Stimulated activated CD4-positive, alpha-beta T cell treated with anti-CD3 and anti-CD28 coated beads, Interleukin-1b, Interleukin-23, amount 100 ng/mL, for 48 hours (primary cell): ENCODE measurements around the gene POLN.
"Not testable (repeated sequence)": the region's sequence is repeated elsewhere in the genome, so short reads cannot be mapped to it uniquely, and the experiment has no call there.

Experiments
- DNase-seq: peaks from one replicate; pipeline ENCODE4 v3.0.0-alpha.2; 2020

POLN gene

GRCh38 chr4:2212831-2213230 lies 29.1 kb downstream of the POLN start:
- no peak for DNase-seq

DNA sequence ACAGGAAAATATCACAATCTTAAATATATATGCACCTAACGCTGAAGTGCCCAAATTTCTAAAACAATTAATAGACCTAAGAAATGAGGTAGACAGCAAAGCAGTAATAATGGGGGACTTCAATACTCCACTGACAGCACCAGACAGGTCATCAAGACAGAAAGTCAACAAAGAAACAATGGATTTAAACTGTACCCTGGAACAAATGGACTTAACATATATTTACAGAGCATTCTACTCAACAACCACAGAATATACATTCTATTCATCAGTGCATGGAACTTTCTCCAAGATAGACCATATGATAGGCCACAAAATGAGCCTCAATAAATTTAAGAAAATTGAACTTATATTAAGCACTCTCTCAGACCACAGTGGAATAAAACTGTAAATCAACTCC lies 39.1 kb downstream of the POLN start:
- DNase-seq: not testable (repeated sequence)

DNA sequence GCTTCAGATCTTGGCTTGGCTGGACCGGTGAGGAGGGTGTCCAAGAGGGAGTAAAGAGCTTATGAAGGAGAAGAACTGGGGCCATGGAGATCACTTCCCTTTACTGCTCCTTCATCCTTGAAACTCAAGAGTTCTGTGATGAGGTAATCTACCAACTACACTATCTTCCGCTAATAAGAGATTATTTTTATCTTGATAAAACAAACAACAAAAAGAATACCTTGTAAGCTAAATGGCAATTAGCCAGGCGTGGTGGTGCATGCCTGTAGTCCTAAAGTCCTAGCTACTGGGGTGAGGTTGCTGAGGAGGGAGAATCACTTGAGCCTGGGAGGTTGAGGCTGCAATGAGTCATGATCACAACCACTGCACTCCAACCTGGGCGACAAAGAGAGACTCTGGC lies 47.4 kb downstream of the POLN start:
- no peak for DNase-seq

GRCh38 chr4:2193326-2193725 lies 48.6 kb downstream of the POLN start:
- no peak for DNase-seq

DNA sequence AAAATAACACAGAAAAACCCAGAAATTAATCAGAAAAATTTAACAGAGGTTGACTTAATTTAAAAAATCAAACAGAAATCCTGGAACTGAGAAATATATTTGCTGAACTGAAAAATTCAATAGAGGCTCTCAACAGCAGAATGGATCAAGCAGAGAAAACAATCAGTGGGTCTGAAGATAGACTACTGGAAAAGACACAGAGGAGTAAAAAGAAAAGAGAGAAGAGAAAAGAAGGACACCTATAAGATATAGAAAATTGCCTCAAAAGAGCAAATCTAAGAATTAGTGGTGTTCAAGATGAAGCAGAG lies 55.1 kb downstream of the POLN start:
- DNase-seq: no peak

GRCh38 chr4:2186133-2186864 lies 55.6 kb downstream of the POLN start:
- no peak for DNase-seq

DNA sequence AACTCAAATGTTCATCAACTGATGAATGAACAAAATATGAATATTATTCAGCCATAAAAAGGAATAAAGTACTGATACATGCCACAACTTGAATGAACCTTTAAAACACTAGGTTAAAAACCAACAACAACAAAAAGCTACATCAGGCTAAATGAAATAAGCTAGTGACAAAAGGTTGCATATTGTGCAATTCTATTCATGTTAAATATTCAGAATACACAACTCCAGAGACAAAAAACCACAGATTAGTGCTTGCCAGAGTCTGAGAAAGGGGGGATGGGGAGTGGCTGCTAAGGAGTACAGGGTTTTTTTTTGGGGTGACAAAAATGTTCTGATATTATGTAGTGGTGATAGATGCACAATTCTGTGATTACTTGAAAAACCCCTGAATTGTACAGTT lies 58.5 kb downstream of the POLN start:
- DNase-seq: no peak

DNA sequence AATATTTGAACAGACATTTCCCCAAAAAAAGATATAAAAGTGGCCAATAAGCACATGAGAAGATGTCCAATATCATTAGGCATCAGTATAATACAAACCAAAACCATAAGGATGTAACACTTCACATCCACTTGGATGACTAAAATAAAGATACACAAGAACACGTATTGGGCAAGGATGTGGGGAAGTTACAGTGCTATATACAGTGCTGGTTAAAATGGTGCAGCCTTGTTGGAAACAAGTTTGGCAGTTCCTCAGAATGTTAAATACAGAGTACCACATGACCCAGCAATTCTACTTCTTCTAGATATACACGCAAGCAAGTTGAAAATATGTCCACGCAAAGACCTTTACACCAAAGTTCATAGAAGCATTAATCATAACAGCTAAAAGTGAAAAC lies 58.9 kb downstream of the POLN start:
- DNase-seq: no peak

- DNase-seq: no peak
These were observed 61.5 kb downstream of the POLN start for GRCh38 chr4:2180410-2180809.

- no peak for DNase-seq
These were observed 62.2 kb downstream of the POLN start for GRCh38 chr4:2179717-2180116.

GRCh38 chr4:2178986-2179385 lies 62.9 kb downstream of the POLN start:
- no peak for DNase-seq

DNA sequence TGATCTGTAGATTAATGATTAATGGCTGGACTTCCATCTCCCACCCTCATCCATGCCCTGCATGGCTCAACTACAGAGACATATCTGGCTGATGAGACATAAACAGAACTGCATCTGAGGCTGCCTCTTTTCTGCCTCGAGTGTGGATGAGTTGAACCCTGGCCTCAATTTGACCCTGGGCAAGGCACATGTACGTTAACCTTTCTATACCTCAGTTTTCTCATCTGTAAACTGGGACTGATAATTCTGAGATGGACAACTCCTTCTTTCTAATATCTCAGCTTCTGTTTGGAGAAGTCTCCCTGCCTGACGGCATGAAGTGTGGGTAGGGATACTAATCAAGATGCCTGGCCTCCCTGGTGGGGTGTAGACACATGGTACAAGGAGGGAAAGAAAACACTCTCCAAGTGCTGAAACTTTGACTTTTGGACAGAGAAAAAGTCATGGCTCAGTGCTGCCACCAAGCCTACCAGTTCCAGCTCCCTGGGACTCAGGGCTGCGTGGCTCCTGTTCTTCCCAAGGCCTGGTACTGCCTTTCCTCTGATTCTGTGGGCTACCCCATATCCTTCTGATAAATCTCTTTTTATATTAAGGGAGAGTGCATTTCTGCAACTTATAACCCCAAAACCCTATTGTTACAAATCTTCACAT lies 64.4 kb downstream of the POLN start:
- DNase-seq: no peak

DNA sequence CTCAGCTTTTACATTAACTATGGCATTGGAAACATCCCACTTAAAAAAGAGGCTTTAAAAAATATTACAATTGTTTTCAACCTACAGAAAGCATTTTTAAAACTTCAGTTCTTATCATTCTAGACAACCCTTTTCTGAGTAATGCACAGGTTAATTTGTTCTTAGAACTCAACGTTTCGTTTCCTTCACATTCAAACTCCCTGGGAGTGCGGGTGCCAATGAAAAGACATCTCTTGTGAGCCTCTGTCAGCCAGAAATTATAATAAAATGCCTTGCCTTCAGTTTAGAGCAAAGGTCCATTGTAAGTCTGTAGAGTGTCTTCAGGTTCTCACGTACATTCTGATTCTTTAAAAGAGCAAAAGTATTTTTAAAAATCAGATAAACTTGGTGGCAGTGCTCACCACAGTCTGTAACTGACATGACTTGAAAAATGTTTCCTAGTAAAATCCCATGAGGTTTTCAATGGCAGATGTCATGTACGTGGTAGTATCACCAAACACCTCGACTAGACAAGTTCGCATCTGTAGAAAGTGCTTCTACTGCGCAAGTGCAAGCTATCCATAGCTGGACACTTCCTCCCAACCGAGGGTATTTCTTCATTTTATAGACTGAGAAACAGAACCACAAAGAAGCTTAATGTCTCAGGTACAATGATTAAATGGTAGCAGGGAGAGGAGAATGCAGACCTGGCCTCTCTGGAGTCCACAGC lies 65.8 kb downstream of the POLN start:
- DNase-seq: no peak

- no peak for DNase-seq
These were observed 67.9 kb downstream of the POLN start for GRCh38 chr4:2174061-2174460.

- no peak for DNase-seq
These were observed 69.2 kb downstream of the POLN start for GRCh38 chr4:2172627-2173231.

DNA sequence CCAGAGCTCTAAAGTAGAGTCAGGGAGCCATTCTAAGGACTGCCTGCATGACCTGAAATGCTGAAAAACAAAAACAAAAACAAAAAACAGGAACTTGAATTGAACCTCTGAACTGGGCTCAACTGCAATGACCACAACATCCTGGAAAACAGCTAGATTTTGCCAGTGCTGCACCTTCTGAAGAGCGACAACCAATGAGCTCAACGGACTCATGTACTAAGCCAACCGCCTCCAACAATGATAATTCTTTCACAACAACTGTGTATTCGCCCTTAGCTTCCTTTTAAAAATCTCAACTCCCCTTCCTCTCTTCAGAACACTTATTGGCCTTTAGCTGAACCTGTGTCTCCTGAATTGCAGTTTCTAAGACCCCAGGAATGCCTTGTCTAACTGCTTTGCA lies 69.8 kb downstream of the POLN start:
- DNase-seq: no peak

- no peak for DNase-seq
These were observed 73.2 kb downstream of the POLN start for GRCh38 chr4:2168469-2169319.

GRCh38 chr4:2166253-2166652 lies 75.7 kb downstream of the POLN start:
- DNase-seq: no peak

DNA sequence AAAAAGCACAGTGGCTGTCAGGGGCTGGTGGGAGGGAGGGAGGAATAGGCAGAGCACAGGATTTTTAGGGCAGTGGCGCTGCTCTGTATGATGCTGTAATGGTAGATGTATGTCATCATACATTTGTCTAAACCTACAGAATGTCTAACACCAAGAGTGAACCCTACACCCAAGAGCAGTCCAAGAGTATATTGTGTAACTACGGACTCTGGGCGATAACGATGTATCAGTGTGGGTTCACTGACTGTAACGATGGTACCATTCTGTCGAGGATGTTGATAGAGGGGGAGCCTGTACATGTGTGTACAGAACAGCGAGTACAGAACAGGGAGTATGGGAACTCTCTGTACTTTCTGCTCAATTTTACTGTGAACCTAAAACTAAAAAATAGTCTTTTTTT lies 76.5 kb downstream of the POLN start:
- no peak for DNase-seq

GRCh38 chr4:2163311-2163821 lies 78.6 kb downstream of the POLN start:
- no peak for DNase-seq

GRCh38 chr4:2161092-2161703 lies 80.7 kb downstream of the POLN start:
- DNase-seq: not testable (repeated sequence)

- no peak for DNase-seq
These were observed 82.0 kb downstream of the POLN start for GRCh38 chr4:2159931-2160330.
